NCI-H128 (cell line): Measurements from ENCODE around the gene C17orf78.
"Not testable (repeated sequence)": the region's sequence is repeated elsewhere in the genome, so short reads cannot be mapped to it uniquely, and the experiment has no call there.

ENCODE experiments used
- DNase-seq: peaks from one replicate; lab custom pipeline; 2025; ENCODE audit not compliant: unreplicated experiment; lab: John Stamatoyannopoulos, UW

Gene C17orf78

DNA sequence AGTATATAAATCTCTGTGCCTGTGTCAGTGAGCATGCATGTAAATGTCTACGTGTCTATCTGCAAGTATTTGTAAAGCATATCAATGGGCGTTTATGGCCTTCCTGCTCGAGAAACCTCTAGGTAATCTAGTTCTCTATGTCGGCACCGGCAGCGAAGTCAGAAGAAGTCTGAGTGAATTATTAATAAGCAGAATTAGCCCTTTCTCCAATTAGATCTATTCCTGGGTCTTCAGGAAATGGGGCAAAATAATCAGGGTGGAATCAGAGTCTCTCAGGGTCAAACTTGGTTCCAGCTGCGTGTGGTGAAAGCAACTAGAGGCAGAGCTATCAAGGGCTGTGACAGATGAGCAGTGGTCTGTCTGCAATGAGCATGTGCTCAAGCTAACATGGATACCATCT, at the start of gene C17orf78:
TSS of gene C17orf78 (plus strand) at position 280 of the 400 bp plus-strand sequence. CDS start at position 388, 108 bp downstream.
- no peak for DNase-seq

DNA sequence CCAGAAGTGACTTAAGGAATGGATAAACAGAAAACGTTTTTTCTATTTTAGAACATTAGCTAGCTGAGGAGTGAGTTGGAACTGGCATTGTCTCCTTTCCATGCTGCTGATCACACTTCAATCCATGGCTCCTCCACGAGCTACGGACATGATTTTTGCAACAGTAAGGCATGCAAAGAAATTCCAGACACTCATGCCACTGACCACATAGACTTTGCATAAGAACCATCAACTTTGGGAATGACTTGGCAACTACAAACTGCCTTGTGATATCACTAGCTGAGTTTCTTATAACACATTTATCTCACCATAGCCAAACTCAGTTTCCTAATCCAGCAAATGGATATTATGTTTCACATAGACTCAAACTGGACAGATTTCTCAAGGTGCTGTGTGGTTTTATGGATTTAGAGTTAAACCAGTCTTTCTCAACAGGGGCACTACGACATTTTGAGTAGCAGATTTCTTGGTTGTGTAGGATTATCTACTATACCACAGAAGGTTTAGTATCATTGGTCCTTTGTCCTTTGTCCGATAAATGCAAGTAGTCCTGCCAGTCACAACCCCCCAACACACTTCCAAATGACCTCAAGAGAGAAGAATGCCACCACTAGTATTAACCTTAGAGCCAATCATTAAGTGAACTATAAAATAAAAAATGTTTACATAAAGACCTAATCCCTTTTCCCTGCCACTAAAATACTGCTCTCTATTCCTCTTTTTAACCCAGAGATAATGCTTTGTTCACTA, 48.3 kb upstream of the C17orf78 start:
- no peak for DNase-seq

GRCh38 chr17:37338847-37339246, 36.9 kb upstream of the C17orf78 start:
- no peak for DNase-seq

- DNase-seq, result no peak
These were observed 36.5 kb upstream of the C17orf78 start for GRCh38 chr17:37339321-37339720.

DNA sequence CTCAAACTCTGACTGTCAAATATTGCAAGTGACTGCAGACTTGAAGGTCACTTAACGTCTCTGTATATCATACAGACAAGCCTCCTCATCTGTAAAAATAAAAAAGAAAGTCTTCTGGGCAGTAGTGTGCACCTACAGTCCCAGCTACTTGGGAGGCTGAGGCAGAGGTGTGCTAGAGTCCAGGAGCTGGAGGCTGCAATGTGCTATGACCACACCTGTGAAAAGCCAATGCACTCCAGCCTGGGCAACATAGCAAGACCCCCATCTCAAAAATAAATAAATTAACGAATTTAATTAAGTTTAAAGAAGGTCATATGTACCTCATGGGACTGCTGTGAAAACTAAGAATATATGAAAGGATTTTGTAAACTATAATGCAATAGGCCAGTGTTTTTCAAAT, 35.0 kb upstream of the C17orf78 start:
- DNase-seq, result no peak

GRCh38 chr17:37342589-37342988, 33.2 kb upstream of the C17orf78 start:
- no peak for DNase-seq

GRCh38 chr17:37344519-37344918, 31.3 kb upstream of the C17orf78 start:
- no peak for DNase-seq

DNA sequence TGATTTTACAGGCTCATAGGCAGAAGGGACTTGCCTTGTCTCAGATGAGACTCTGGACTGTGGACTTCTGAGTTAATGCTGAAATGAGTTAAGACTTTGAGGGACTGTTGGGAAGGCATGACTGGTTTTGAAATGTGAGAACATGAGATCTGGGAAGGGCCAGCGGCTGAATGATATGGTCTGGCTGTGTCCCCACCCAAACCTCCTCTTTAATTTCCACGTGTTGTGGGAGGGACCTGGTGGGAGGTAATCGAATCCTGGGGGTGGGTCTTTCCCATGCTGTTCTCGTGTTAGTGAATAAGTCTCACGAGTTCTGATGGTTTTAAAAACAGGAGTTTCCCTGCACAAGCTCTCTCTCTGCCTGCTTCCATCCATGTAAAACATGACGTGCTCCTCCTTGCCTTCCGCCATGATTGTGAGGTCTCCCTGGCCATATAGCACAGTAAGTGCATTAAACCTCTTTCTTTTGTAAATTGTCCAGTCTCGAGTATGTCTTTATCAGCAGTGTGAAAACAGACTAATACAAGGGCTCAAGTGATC, 28.9 kb upstream of the C17orf78 start:
- DNase-seq, result not testable (repeated sequence)

GRCh38 chr17:37356796-37357569, 18.8 kb upstream of the C17orf78 start:
- DNase-seq, result not testable (repeated sequence)

- DNase-seq, result peak; percentile 34
These were observed 17.5 kb upstream of the C17orf78 start for GRCh38 chr17:37358098-37358829.

- peak; percentile 34 for DNase-seq
These were observed 16.7 kb upstream of the C17orf78 start for GRCh38 chr17:37358830-37359681.

DNA sequence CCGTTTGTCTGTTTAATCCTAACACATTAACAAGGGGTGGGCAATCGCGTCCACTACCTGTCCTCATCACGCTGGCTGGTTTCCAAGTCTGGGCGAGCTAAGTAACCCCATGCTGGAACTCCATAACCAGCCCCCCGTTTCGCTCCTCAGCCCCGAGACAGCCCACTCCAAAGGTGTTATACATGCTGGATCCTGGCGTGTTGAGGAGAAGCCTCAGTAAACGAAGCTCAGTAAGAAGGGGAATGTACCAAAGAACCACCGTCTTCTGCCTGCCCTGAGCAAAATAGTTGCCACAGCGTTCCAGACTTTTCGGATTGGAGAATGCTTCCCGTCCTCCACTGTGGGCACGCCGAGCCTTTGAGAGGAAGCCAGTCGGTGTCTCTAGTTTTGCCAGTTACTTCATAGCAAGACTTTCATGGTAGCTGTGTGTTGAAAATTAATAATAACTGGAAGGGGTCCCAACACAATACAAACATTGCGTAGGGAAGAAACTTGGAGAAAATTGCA, 16.1 kb upstream of the C17orf78 start:
- DNase-seq, result no peak

DNA sequence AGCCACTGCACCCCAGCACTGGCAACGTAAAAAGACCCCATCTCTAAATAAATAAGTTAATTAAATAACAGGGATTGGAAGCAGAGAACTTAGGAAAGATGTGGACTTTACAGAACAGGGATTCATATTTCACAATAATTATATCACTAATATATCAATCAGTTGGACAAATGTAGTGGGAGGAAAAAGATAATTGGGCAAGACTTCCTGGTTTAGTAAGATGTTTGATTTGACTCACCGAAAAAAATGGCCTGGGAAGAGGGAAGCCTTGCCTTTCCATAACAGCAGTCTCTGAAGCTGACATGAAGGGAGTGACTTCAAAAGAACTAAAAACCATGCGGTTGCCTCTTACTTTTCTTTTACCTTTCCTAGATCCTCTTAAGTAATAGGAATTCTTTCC, 15.2 kb upstream of the C17orf78 start:
- DNase-seq, result no peak

GRCh38 chr17:37361543-37361942, 14.2 kb upstream of the C17orf78 start:
- no peak for DNase-seq

- DNase-seq, result no peak
These were observed 10.2 kb upstream of the C17orf78 start for GRCh38 chr17:37365589-37365988.

DNA sequence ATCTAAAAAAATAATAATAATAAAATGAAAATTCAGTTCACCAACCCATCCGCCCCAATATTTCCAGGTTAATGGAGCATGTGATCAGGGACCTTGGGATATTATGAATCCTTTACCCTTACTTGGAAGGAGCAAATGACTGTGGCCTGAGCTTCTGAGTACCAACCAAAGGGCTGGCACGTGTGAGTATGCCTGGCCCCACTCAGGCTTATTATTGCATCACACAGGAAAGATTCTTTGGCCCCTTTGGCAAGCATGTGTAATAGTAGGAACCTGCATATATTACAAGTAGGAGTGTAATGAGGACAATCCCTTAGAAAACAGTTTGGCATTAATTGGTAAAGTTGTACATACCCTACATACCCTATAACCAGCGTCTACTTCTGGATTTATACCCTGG, 7.2 kb upstream of the C17orf78 start:
- no peak for DNase-seq

DNA sequence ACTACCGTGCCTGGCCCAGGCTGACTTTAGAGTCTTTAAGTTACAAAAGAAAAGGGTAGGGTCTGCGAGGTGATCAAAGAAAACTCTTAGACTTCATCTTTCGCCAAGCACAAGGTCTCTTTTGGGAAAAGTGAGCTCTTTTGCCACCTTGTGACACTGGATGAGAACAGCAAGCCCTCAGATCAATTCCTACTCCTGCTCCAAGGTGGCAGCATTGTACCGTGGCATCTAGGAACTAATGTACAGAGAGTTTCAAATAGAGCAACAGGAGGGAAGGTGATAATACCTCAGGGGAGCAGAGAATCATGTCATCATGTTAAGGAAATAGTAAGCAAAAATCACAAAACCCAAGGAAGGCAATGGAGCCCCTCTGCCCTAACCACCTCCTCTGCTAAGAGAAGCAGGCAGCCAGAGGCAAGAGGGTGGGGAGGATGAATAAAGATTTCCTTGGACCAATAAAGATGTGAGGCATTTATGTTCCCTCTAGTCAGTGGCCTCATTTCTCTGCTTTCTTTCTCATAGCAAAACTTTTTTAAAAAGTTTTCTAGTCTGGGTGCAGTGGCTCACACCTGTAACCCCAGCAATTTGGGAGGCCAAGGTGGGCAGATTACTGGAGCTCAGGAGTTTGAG, 2.1 kb upstream of the C17orf78 start:
- DNase-seq, result peak; percentile 64

DNA sequence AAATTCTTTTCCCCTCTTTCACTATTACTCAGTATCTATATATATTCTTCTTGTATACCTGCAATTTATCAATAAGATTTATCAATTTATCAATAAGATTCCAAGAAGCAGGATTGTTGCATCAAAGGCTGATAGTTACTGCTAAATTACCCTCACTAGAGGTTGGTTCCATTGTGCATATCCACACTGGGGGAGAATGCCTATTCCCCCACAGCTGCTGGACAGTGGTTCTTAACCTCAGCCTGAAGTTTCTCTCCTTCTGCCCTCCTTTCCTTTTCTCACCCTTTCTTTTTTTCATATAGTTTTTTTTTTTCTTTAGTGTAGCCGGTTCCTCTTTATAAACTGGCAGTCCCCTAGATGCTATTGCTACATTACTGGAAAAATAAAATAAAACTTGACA, 6.3 kb downstream of the C17orf78 start:
- no peak for DNase-seq

GRCh38 chr17:37384560-37385149, 8.9 kb downstream of the C17orf78 start:
- DNase-seq, result no peak
